Esophagus muscularis mucosa (tissue), 3 donors: ENCODE measurements around the gene MRPL54.

ENCODE experiments used
- POLR2A ChIP-seq: fragments of 450-650 bp; IDR thresholded peaks from one replicate; pipeline ENCODE4 v1.6.1; 2017; ENCODE audit warnings: antibody characterized with exemption, moderate library complexity, mild to moderate bottlenecking, low read depth
- POLR2AphosphoS5 ChIP-seq, 2 donors: sonication (generic); formaldehyde crosslinking; IDR thresholded peaks; one replicate each; pipeline ENCODE4 v1.6.1; 2017; ENCODE audit warnings: antibody characterized with exemption in 2 of 2
- TF ChIP-seq, protein P1 (sequence below), 3 experiments: fragments of 200-600 bp in 2 of 3; fragments of 450-650 bp in 1 of 3; sonication (generic) in 2 of 3; IDR thresholded peaks; one replicate each; pipeline ENCODE4 v1.5.1; 2017 to 2019; ENCODE audit warnings: antibody characterized with exemption in 3 of 3, mild to moderate bottlenecking in 2 of 3, moderate library complexity in 1 of 3

DNA sequence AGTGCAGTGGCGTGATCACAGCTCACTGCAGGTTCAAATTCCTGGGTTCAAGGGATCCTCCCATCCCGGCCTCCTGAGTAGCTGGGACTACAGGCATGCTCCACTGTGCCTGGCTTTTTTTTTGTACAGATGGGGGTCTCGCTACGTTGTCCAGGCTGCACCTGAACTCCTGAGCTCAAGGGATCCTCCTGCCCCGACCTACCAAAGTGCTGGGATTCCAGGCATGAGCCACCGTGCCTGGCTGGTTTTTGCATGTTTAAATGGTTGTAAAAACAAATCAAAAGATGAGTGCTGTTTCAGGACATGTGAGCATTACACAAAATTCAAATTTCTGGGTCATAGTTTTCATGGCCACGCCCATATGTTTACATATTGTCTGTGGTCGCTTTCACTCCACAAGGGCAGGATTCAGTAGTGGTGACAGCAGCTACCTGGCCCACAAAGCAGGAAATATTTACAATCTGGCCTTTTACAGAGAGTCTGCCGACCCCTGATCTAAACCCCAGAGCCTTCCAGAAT, 18.4 kb downstream of the MRPL54 start:
- TF ChIP-seq POLR2A = no peak
- no peak for TF ChIP-seq POLR2AphosphoS5 (IDR thresholded peaks at IDR 0.05)
- TF ChIP-seq, protein P1, sequence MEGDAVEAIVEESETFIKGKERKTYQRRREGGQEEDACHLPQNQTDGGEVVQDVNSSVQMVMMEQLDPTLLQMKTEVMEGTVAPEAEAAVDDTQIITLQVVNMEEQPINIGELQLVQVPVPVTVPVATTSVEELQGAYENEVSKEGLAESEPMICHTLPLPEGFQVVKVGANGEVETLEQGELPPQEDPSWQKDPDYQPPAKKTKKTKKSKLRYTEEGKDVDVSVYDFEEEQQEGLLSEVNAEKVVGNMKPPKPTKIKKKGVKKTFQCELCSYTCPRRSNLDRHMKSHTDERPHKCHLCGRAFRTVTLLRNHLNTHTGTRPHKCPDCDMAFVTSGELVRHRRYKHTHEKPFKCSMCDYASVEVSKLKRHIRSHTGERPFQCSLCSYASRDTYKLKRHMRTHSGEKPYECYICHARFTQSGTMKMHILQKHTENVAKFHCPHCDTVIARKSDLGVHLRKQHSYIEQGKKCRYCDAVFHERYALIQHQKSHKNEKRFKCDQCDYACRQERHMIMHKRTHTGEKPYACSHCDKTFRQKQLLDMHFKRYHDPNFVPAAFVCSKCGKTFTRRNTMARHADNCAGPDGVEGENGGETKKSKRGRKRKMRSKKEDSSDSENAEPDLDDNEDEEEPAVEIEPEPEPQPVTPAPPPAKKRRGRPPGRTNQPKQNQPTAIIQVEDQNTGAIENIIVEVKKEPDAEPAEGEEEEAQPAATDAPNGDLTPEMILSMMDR (IDR thresholded peaks at IDR 0.05) = no peak
